MCF 10A (cell line): Measurements from ENCODE around the gene TOP2A. TPM values are rescaled to one million over a fixed set of nuclear protein-coding genes. Genes with fewer than 3 reads are reported as not detected.
"Not testable (repeated sequence)": the region's sequence is repeated elsewhere in the genome, so short reads cannot be mapped to it uniquely, and the experiment has no call there.

Source experiments
- BruUV-seq: library from RNA; stranded (reverse); fragments of 400-500 nt; replicated peaks from 2 replicates; lab custom pipeline; 2021; lab: Mats Ljungman, UMichigan
- CTCF ChIA-PET: fragments of 300-600 bp; sonication (Branson Sonifier 250); formaldehyde crosslinking; extraction: SDS; loops from one replicate; lab custom pipeline; 2021; ENCODE audit warnings: antibody characterized with exemption, inconsistent platforms; lab: Yijun Ruan, JAX
- POLR2A ChIA-PET: fragments of 300-600, 350-650 bp; sonication (Branson Sonifier 250); formaldehyde crosslinking; extraction: SDS; loops from one replicate; lab custom pipeline; 2020; ENCODE audit warnings: antibody characterized with exemption, inconsistent platforms; lab: Yijun Ruan, JAX
- DNase-seq: peaks from one replicate; pipeline ENCODE4 v3.0.0-alpha.2; 2018; ENCODE audit not compliant: unreplicated experiment
- H3K27ac Mint-ChIP-seq: one replicate; pipeline ENCODE4 v1.8.0; 2022; ENCODE audit warnings: mild to moderate bottlenecking, low read depth, mixed read lengths; ENCODE audit not compliant: unreplicated experiment
- H3K27me3 Mint-ChIP-seq: one replicate; pipeline ENCODE4 v1.8.0; 2022; ENCODE audit warnings: mixed read lengths; ENCODE audit not compliant: insufficient read depth, unreplicated experiment
- H3K36me3 Mint-ChIP-seq: one replicate; pipeline ENCODE4 v1.8.0; 2022; ENCODE audit warnings: mild to moderate bottlenecking, moderate library complexity, mixed read lengths; ENCODE audit not compliant: insufficient read depth, unreplicated experiment
- H3K4me1 Mint-ChIP-seq: one replicate; pipeline ENCODE4 v1.8.0; 2022; ENCODE audit warnings: mixed read lengths; ENCODE audit not compliant: insufficient read depth, unreplicated experiment
- H3K4me3 Mint-ChIP-seq: one replicate; pipeline ENCODE4 v1.8.0; 2022; ENCODE audit warnings: mild to moderate bottlenecking, moderate library complexity, mixed read lengths; ENCODE audit not compliant: unreplicated experiment
- H3K9me3 Mint-ChIP-seq: one replicate; pipeline ENCODE4 v1.8.0; 2022; ENCODE audit warnings: mixed read lengths; ENCODE audit not compliant: unreplicated experiment
- CTCF ChIP-seq: fragments of 200-600 bp; IDR thresholded peaks from one replicate; pipeline ENCODE4 v1.8.0; 2022; ENCODE audit warnings: antibody characterized with exemption, mild to moderate bottlenecking; ENCODE audit not compliant: unreplicated experiment
- intact Hi-C: fragments of 100-400 bp; cut with micrococcal nuclease; formaldehyde crosslinking; loops from 2 replicates; pipeline ENCODE4 v1.14.1; 2022
- total RNA-seq: library from RNA; stranded (reverse); gene quantifications from 2 replicates; pipeline ENCODE4 v1.2.3, GENCODE V29; 2022

The TOP2A gene
- total RNA-seq, 1 experiment from 2014 or later: 151 TPM

DNA sequence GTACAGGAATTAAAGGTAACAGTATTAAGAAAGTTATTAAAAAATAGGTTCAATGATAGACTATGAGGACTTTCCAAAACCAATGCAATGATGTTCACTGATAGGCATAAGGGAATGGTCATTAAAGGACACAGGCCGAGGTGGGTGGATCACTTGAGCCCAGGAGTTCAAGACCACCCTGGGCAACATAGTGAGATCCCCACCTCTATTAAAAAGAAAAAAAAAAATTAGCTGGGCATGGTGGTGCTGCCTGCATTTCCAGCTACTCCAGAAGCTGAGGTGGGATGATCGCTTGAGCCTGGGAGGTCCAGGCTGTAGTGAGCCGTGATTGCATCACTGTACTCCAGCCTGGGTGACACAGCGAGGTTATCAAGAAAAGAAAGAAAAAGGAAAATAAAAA lies 5.9 kb downstream of the TOP2A start:
- POLR2A ChIA-PET: interaction anchor here (0.6 to 1.4 kb wide), 3 partner anchors 10 to 409 kb away, joined by 3 to 6 read pairs (median 4); no protein-coding TSS in a partner anchor

DNA sequence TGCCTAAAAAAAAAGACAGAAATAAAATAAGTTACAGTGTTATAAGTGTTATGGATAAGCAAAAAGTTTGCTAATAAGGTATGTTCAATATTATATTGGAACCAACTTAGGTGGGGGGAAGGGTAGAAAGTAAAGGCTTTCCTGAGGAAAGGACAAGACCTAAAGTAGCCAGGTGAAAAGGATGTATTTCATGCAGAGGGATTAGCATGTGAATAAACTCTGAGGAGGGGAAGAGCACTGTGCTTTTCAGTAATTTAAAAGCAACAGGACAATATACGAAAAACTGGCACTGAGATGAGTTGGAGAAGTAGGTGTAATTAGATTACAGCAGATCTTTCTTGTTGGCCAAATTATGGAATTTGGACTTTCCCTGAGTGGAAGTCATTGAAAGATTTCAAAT lies 7.6 kb downstream of the TOP2A start:
- peaks cover 27% of the 10 kb centered on the region for H3K36me3 Mint-ChIP-seq

More for the DNA sequence above, 5.9 kb downstream of the TOP2A start:
- H3K27me3 Mint-ChIP-seq: no peaks in the 10 kb centered on the region
- DNase-seq: no peak
- CTCF ChIA-PET: interaction anchor here (0.6 to 1.5 kb wide), 8 partner anchors 11 to 121 kb away, joined by 3 to 8 read pairs (median 4); no protein-coding TSS in a partner anchor
- peak overlapping the region; percentile 54 for H3K27ac Mint-ChIP-seq
- H3K9me3 Mint-ChIP-seq: no peaks in the 10 kb centered on the region
- no peak for TF ChIP-seq CTCF
- H3K4me3 Mint-ChIP-seq: no peak overlapping the region
- no TSS peak for BruUV-seq
- peaks cover 21% of the 10 kb centered on the region for H3K4me1 Mint-ChIP-seq
- peaks cover 27% of the 10 kb centered on the region for H3K36me3 Mint-ChIP-seq
- intact Hi-C loops: no loop called here

DNA sequence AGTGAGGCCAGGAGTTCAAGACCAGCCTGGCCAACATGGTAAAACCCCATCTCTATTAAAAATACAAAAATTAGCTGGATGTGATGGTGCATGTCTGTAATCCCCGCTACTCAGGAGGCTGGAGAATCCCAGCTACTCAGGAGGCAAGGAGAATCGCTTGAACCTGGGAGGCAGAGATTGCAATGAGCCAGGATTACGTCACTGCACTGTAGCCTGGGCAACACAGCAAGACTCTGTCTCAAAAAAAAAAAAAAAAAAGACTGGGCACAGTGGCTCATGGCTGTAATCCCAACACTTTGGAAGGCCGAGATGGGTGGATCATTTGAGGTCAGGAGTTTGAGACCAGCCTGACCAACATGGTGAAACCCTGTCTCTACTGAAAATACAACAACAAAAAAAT lies 8.2 kb downstream of the TOP2A start:
- DNase-seq, H3K9me3 Mint-ChIP-seq, intact Hi-C loops, H3K27ac Mint-ChIP-seq, H3K27me3 Mint-ChIP-seq, BruUV-seq, H3K4me3 Mint-ChIP-seq: not testable (repeated sequence)
- CTCF ChIA-PET: interaction anchor here (0.5 to 4.3 kb wide), 4 partner anchors 10 to 105 kb away, joined by 3 to 26 read pairs (median 3); no protein-coding TSS in a partner anchor
- POLR2A ChIA-PET: interaction anchor here (0.6 to 1.5 kb wide), 4 partner anchors 40 to 99 kb away, joined by 3 to 6 read pairs (median 4); no protein-coding TSS in a partner anchor
- Mint-ChIP-seq H3K36me3 (peaks cover 27% of the 10 kb centered on the region), H3K4me1 (peaks cover 21% of the 10 kb centered on the region)

More for the DNA sequence above, 7.6 kb downstream of the TOP2A start:
- Mint-ChIP-seq H3K9me3 (no peaks in the 10 kb centered on the region), H3K4me1 (peaks cover 21% of the 10 kb centered on the region), H3K27ac (peak overlapping the region; percentile 36), H3K27me3 (no peaks in the 10 kb centered on the region), H3K4me3 (no peak overlapping the region)
- no peak for DNase-seq
- no peak for TF ChIP-seq CTCF
- CTCF ChIA-PET: interaction anchor here (1.2 to 4.3 kb wide), 3 partner anchors 10 to 52 kb away, joined by 3 to 26 read pairs (median 5); no protein-coding TSS in a partner anchor
- no TSS peak for BruUV-seq
- POLR2A ChIA-PET: interaction anchor here (0.6 kb wide), 1 partner anchor 99 kb away, joined by 3 read pairs; no protein-coding TSS in a partner anchor
- intact Hi-C loops: no loop called here

- Mint-ChIP-seq H3K27me3 (no peaks in the 10 kb centered on the region), H3K4me3 (no peak overlapping the region), H3K27ac (no peak overlapping the region), H3K9me3 (no peaks in the 10 kb centered on the region), H3K4me1 (peaks cover 10% of the 10 kb centered on the region), H3K36me3 (peaks cover 21% of the 10 kb centered on the region)
- intact Hi-C loops: no loop called here
- BruUV-seq: no TSS peak
- ChIA-PET POLR2A (interaction anchor here (0.6 to 1.2 kb wide), 5 partner anchors 8 to 283 kb away, joined by 3 to 5 read pairs (median 3); no protein-coding TSS in a partner anchor), CTCF (interaction anchor here (1.1 to 4.3 kb wide), 4 partner anchors 8 to 142 kb away, joined by 4 to 26 read pairs (median 4); no protein-coding TSS in a partner anchor)
- TF ChIP-seq CTCF: no peak
- DNase-seq: no peak
Observed at GRCh38 chr17:40407460-40407859, 10.2 kb downstream of the TOP2A start.
